COR-L47 (cell line): ENCODE measurements around the gene INHA.

Experiments used
- DNase-seq: peaks from one replicate; lab custom pipeline; 2025; lab: John Stamatoyannopoulos, UW

INHA gene

DNA sequence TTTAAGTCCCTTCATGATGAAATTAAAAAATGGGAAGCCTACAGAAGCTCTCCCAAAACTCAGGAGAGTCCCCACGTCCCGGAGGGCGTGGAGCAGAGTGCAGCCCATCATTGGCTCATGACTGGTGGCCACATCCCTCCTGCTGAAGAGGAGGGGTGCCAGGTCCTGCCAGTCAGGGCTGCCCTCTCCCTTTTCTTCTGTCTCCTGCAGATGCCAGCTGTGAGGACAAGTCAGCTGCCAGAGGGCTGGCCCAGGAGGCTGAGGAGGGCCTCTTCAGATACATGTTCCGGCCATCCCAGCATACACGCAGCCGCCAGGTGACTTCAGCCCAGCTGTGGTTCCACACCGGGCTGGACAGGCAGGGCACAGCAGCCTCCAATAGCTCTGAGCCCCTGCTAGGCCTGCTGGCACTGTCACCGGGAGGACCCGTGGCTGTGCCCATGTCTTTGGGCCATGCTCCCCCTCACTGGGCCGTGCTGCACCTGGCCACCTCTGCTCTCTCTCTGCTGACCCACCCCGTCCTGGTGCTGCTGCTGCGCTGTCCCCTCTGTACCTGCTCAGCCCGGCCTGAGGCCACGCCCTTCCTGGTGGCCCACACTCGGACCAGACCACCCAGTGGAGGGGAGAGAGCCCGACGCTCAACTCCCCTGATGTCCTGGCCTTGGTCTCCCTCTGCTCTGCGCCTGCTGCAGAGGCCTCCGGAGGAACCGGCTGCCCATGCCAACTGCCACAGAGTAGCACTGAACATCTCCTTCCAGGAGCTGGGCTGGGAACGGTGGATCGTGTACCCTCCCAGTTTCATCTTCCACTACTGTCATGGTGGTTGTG is 2.6 kb downstream of the INHA start:
- no peak for DNase-seq

DNA sequence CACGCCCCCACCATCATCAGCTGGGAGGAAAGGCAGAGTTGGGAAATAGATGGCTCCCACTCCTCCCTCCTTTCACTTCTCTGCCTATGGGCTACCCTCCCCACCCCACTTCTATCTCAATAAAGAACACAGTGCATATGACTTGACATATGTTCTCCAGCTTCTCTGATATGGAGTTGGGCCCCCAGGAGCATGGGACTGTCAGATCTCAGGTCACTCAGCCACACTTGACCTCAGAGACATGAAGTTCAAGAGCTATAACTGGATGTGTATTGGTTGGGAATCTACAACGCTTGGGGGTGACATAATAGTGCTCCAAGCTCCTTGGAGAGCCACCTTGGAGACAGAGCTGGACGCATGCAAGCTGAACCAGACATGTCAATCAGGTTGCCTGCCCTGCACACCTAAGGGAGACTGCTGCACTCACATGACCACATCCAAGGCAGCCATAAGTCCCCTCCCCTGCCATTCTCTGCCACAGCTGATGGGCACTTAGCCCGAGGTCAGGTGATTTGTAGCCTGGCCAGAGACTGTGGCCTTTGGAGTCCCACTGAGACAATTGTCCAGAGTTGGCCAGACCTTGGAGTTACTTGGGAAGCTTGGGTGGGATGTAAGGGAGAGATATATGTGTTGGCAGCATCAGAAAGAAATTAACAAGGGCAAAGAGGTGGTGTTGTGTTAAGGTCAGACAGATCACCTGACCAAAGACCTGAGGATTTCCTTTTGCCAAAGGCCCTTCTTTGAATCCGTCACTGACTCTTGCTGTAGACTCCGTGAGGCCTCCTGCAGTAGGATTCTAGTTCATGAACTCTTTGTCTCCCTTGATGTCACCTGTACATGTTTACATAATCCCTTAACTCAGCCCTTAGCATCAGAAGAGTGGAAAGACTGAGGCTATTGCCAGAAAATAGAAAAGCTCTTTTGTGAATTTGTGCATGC is 3.7 kb downstream of the INHA start:
- DNase-seq = no peak

GRCh38 chr2:219576505-219577388 is 4.6 kb downstream of the INHA start:
- no peak for DNase-seq

- DNase-seq = no peak
Measured at GRCh38 chr2:219578811-219579613, 6.9 kb downstream of the INHA start.

- no peak for DNase-seq
Measured at GRCh38 chr2:219581346-219581745, 9.2 kb downstream of the INHA start.

- DNase-seq = no peak
Measured at GRCh38 chr2:219591091-219591490, 19.0 kb downstream of the INHA start.

- no peak for DNase-seq
Measured at GRCh38 chr2:219592736-219593135, 20.6 kb downstream of the INHA start.

GRCh38 chr2:219593154-219593553 is 21.0 kb downstream of the INHA start:
- no peak for DNase-seq

DNA sequence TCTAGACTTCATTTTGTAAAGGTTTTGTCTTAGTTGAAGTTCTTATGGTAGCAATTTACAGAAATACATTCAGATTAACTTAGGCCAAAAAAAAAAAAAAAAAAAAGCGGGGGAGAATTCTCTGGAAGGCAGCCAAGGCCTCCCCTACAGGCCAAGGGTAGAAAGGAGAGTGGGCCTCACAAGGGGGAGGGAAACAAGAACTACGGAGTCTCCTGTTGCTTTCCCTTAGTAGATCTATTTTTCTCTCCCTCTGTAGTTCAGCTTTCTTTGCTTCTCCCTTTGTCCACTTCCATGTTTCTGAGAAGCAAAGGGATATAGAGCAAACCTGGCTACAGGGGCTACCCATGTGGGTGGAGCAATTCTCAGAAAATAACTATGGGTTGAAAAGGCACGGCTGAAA is 23.1 kb downstream of the INHA start:
- no peak for DNase-seq

DNA sequence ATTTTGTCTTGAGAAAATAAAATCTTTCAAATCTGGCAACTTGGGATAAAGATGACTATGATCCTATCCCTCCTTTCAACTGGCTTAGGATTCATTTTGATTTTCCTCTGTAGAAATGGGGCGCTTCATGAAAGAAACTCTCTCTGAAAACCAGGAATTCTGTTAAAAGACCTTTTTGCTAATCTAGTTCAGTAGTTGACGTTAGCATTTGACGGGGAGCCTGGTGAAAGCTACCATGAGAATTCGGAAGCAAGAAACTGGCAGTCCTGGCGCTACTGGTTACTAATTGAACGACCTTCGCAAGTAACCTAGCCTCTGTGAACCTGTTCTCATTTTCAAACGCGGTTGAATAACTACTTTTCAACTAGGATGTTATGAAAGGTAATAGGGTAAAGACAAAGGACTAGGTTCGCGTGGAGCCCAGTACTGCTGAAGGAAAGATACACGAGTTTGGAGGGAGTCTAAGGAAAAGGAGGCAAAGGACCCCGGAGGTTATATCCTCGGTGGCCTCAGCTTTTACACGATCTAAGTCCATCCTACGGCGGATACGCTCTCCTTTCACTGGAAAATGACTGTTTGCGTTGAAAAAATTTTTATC is 24.9 kb downstream of the INHA start:
- no peak for DNase-seq

DNA sequence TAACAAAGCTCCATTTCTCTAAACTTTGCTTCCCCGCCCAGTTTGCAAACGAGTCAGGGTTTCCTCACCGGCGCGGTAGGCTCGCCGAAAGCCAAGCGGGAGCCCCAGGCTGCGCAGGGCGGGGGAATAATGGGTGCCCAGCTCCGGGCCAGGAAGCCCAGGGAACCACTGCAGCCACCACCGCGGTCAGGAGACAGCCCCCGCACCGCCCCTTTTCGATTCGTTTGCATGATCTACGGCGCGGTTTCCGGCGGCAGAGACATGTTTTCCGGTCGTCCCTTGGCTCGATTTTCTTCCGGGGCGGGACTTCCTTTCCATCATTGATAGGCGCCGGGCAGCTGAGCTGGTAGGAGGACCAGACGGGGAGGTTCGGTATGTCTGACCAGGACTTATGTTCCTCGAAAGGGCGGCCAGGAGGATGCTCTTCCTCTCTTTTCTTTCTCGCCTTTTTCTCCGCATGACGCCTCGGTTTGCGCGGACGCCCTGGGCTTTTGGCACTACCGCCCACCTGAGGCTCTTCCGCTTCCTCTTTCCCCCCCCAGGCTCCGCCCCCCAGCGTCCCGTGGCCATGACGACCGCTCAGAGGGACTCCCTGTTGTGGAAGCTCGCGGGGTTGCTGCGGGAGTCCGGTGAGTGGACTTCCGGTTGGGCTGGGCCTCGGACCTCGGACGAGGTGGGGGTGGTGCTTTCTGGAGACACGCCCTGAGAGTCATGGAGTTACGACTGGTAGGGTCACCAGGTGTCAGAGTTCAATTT is 25.6 kb downstream of the INHA start, which contains the start of gene STK11IP:
TSS of gene STK11IP (plus strand) at position 306 of the 756 bp plus-strand sequence. CDS start at position 569, 263 bp downstream.
- DNase-seq = peak; percentile 97

- DNase-seq = peak; percentile 36
Measured at GRCh38 chr2:219598308-219599078, 26.4 kb downstream of the INHA start.

- DNase-seq = no peak
Measured at GRCh38 chr2:219603771-219604170, 31.7 kb downstream of the INHA start.

DNA sequence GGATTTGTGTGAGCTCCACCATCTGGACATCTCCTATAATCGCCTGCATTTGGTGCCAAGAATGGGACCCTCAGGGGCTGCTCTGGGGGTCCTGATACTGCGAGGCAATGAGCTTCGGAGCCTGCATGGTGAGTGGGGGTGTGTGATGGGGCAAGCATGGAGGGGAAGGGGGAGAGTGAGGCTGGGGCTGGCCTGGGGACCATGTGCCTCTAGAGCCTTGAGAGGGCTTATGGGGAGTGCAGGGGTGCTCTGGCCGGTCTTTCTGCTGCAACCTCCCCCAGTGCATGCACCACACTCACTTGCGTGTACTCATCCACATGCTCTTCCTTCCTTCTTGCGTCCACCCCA is 33.5 kb downstream of the INHA start:
- no peak for DNase-seq

DNA sequence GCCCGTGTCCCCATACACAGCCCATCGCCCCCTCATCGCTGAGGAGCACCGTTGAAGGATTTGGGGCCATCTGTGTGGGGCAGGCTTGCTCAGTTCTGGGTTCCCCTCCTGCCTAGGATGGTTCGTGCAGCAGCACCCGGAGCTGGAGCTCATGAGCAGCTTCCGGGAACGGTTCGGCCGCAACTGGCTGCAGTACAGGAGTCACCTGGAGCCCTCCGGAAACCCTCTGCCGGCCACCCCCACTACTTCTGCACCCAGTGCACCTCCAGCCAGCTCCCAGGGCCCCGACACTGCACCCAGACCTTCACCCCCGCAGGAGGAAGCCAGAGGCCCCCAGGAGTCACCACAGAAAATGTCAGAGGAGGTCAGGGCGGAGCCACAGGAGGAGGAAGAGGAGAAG is 35.8 kb downstream of the INHA start:
- DNase-seq = no peak

DNA sequence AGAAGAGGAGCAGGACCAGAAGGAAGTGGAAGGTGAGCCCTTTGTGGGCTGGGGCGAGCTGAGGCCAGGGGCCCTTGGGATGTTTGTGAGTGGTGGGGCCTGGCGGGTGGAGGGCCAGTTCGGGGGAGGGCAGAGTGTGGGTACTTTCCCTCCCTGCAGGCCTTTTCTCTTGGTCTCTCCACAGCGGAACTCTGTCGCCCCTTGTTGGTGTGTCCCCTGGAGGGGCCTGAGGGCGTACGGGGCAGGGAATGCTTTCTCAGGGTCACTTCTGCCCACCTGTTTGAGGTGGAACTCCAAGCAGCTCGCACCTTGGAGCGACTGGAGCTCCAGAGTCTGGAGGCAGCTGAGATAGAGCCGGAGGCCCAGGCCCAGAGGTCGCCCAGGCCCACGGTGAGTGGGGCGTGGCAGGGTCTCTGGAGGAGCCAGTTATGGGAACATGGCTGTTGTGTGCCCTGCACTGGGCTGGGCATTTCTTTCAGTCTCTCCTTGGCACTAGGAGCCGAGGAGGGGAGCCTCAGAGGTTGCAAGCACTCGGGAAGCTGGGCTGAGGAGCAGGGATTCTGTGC is 36.4 kb downstream of the INHA start:
- DNase-seq = no peak

DNA sequence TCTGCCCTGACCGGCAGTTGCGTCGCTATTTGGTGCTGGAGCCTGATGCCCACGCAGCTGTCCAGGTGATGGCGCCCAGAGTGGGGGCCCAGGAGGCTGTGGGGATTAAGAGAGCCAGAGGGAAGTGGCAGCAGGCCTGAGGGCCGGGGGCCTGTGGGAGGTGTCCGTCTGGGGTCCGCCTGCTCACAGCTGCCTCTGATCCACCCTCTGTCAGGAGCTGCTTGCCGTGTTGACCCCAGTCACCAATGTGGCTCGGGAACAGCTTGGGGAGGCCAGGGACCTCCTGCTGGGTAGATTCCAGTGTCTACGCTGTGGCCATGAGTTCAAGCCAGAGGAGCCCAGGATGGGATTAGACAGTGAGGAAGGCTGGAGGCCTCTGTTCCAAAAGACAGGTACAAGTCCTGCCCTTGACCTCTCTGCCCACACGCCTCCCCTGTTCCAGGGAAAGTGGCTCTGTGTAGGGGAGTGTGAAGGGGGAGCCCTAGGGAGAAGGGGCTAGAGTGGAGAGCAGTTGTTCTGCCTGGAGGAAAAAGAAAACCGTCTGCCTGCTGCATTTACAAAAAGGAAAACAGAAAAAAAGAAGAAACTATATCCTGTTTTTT is 37.1 kb downstream of the INHA start:
- no peak for DNase-seq

DNA sequence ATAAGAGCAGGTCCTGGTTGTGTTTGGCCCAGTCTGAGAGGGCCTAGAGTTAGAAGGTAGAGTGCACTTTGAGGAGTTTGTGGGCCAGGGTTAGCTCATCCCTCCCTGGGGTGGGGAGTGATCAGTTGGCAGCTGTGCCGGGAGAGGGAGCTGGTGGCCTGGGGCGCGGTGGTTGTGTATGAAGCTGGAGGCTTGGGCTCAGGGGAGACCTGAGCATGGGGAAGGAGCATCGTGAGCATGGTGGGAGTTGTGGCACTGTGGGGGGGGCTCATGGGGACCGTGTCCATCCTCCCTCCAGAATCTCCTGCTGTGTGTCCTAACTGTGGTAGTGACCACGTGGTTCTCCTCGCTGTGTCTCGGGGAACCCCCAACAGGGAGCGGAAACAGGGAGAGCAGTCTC is 39.2 kb downstream of the INHA start:
- DNase-seq = no peak
